Adipocyte (in vitro differentiated cells): ENCODE results near the gene GALNT17.

Experiments used
- DNase-seq: peaks from one replicate; pipeline ENCODE4 v3.0.0-alpha.2; 2015; ENCODE audit warnings: low read depth
- H3K27me3 ChIP-seq: replicated peaks from 2 replicates; pipeline ENCODE4 v1.7.0; 2013; ENCODE audit warnings: mild to moderate bottlenecking, low read length, moderate library complexity; ENCODE audit not compliant: control insufficient read depth, insufficient read depth
- H3K36me3 ChIP-seq: 2 replicates; pipeline ENCODE4 v1.7.0; 2013; ENCODE audit warnings: low read length, mild to moderate bottlenecking, moderate library complexity; ENCODE audit not compliant: control insufficient read depth, insufficient read depth, severe bottlenecking
- H3K4me1 ChIP-seq: 2 replicates; pipeline ENCODE4 v1.7.0; 2013; ENCODE audit warnings: mild to moderate bottlenecking, low read length, moderate library complexity; ENCODE audit not compliant: control insufficient read depth, insufficient read depth
- H3K4me3 ChIP-seq: 2 replicates; pipeline ENCODE4 v1.7.0; 2013; ENCODE audit warnings: mild to moderate bottlenecking, low read length, moderate library complexity
- H3K9ac ChIP-seq: 2 replicates; pipeline ENCODE4 v1.7.0; 2013; ENCODE audit warnings: mild to moderate bottlenecking, low read length, moderate library complexity
- H3K9me3 ChIP-seq: 2 replicates; pipeline ENCODE4 v1.7.0; 2013; ENCODE audit warnings: mild to moderate bottlenecking, low read length, moderate library complexity; ENCODE audit not compliant: control insufficient read depth

GALNT17 gene

GRCh38 chr7:71470326-71470725, 338.4 kb downstream of the GALNT17 start:
- Histone ChIP-seq H3K9ac (no peak overlapping the region), H3K4me1 (no peaks in the 10 kb centered on the region), H3K9me3 (peaks cover 6% of the 10 kb centered on the region), H3K4me3 (no peak overlapping the region), H3K27me3 (no peaks in the 10 kb centered on the region), H3K36me3 (no peaks in the 10 kb centered on the region)
- DNase-seq, result no peak

DNA sequence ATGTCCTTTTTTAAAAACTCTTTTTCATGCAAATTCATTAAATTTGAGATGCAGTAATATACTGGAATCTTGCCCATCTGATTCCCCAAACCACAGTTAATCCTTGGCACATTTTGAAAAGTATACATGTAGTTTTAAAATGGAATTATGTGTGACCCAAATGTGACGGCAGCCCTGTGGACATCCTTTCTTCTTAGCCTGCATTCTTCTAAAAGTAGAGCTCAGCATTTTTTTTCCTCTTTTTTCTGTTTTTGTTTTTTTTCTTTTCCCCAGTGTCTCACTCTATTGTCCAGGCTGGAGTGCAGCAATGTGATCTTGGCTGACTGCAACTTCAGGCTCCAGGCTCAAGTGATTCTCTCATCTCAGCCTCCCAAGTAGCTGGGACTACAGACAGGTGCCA, 338.9 kb downstream of the GALNT17 start:
- H3K4me1 ChIP-seq, result no peaks in the 10 kb centered on the region
- no peak overlapping the region for H3K9ac ChIP-seq
- no peaks in the 10 kb centered on the region for H3K27me3 ChIP-seq
- no peak for DNase-seq
- peaks cover 6% of the 10 kb centered on the region for H3K9me3 ChIP-seq
- no peak overlapping the region for H3K4me3 ChIP-seq
- H3K36me3 ChIP-seq, result no peaks in the 10 kb centered on the region

GRCh38 chr7:71472962-71473361, 341.0 kb downstream of the GALNT17 start:
- DNase-seq, result no peak
- Histone ChIP-seq H3K4me3 (no peak overlapping the region), H3K4me1 (no peaks in the 10 kb centered on the region), H3K9ac (no peak overlapping the region), H3K27me3 (no peaks in the 10 kb centered on the region), H3K9me3 (peaks cover 6% of the 10 kb centered on the region), H3K36me3 (no peaks in the 10 kb centered on the region)

GRCh38 chr7:71473366-71473967, 341.5 kb downstream of the GALNT17 start:
- Histone ChIP-seq H3K4me1 (no peaks in the 10 kb centered on the region), H3K9me3 (peaks cover 6% of the 10 kb centered on the region), H3K27me3 (no peaks in the 10 kb centered on the region), H3K36me3 (no peaks in the 10 kb centered on the region), H3K9ac (no peak overlapping the region), H3K4me3 (no peak overlapping the region)
- no peak for DNase-seq

DNA sequence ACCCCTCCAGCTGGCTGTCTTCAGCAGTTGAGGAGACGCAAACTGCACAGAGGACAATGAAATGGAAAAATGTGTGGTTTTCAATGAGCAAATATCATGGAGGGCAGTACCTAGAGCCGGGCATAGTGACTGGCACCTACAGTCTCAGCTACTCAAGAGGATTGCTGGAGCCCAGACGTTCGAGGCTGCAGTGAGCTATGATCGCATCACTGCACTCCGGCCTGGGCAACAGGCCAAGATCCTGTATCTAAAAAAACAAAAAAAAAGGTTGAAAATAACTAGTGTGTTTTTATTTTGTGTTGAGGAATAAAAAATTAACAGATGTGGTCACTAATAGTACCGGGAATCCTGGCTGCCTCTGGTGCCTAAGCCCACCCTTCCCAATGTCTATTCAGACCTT, 345.5 kb downstream of the GALNT17 start:
- Histone ChIP-seq H3K27me3 (no peaks in the 10 kb centered on the region), H3K4me3 (no peak overlapping the region), H3K9me3 (peaks cover 6% of the 10 kb centered on the region), H3K4me1 (no peaks in the 10 kb centered on the region), H3K36me3 (no peaks in the 10 kb centered on the region), H3K9ac (no peak overlapping the region)
- no peak for DNase-seq

DNA sequence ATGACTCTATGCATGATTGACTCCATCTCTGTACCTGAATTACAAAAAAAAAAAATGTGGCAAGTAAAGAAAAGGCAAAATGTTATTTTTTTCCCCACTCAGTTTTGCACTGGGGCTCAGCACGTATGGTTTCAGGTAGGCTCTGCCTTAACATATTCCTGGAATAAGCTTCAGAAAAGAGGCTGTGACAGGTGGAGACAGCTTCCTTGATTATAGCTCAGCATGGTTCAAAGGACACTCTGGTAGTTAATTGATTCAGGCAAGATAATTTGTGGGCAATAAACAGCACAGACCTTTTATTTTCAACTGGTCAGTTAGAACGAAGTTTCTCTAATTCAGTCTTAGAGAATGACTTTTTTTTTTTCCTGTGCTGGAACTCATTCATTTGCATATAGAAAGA, 347.3 kb downstream of the GALNT17 start:
- no peak overlapping the region for H3K9ac ChIP-seq
- H3K36me3 ChIP-seq, result no peaks in the 10 kb centered on the region
- DNase-seq, result no peak

GRCh38 chr7:71480791-71481190, 348.8 kb downstream of the GALNT17 start:
- Histone ChIP-seq H3K27me3 (no peaks in the 10 kb centered on the region), H3K4me1 (no peaks in the 10 kb centered on the region), H3K9me3 (no peaks in the 10 kb centered on the region), H3K4me3 (no peak overlapping the region), H3K36me3 (no peaks in the 10 kb centered on the region), H3K9ac (no peak overlapping the region)
- no peak for DNase-seq

More for the DNA sequence above, 347.3 kb downstream of the GALNT17 start:
- H3K4me3 ChIP-seq, result no peak overlapping the region
- peaks cover 6% of the 10 kb centered on the region for H3K9me3 ChIP-seq
- H3K27me3 ChIP-seq, result no peaks in the 10 kb centered on the region
- no peaks in the 10 kb centered on the region for H3K4me1 ChIP-seq

GRCh38 chr7:71482284-71482683, 350.3 kb downstream of the GALNT17 start:
- Histone ChIP-seq H3K4me1 (peaks cover 9% of the 10 kb centered on the region), H3K27me3 (no peaks in the 10 kb centered on the region), H3K36me3 (no peaks in the 10 kb centered on the region), H3K9me3 (no peaks in the 10 kb centered on the region), H3K9ac (no peak overlapping the region), H3K4me3 (no peak overlapping the region)
- DNase-seq, result no peak

GRCh38 chr7:71484380-71484779, 352.4 kb downstream of the GALNT17 start:
- Histone ChIP-seq H3K36me3 (no peaks in the 10 kb centered on the region), H3K9me3 (no peaks in the 10 kb centered on the region), H3K9ac (no peak overlapping the region), H3K4me1 (peaks cover 20% of the 10 kb centered on the region), H3K4me3 (no peak overlapping the region), H3K27me3 (no peaks in the 10 kb centered on the region)
- no peak for DNase-seq

- no peak overlapping the region for H3K9ac ChIP-seq
- H3K27me3 ChIP-seq, result no peaks in the 10 kb centered on the region
- no peak overlapping the region for H3K4me3 ChIP-seq
- H3K36me3 ChIP-seq, result no peaks in the 10 kb centered on the region
- no peak for DNase-seq
- H3K9me3 ChIP-seq, result no peaks in the 10 kb centered on the region
- peaks cover 20% of the 10 kb centered on the region for H3K4me1 ChIP-seq
These were observed 353.6 kb downstream of the GALNT17 start for GRCh38 chr7:71485586-71485985.

DNA sequence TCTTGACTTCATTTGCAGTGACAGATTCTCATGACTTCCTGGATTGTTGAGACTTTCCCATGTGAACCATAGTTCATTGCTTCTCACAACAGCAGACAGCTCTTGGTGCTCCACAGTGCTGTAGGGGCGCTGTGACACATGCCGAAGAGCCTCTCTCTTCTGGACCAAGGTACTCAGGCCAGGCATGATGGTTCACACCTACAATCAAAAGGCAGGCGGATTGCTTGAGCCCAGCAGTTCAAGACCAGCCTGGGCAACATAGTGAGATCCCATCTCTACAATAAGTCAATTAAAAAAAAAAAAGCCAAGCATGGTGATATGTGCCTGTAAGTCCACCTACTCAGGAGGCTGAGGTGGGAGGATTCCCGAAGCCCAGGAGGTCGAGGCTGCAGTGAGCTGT, 354.5 kb downstream of the GALNT17 start:
- no peak overlapping the region for H3K9ac ChIP-seq

More for the DNA sequence above, 354.5 kb downstream of the GALNT17 start:
- no peaks in the 10 kb centered on the region for H3K36me3 ChIP-seq
- H3K27me3 ChIP-seq, result no peaks in the 10 kb centered on the region
- DNase-seq, result no peak
- peaks cover 20% of the 10 kb centered on the region for H3K4me1 ChIP-seq
- H3K4me3 ChIP-seq, result peak overlapping the region; percentile 18
- H3K9me3 ChIP-seq, result no peaks in the 10 kb centered on the region
